Mononuclear cell (primary cell): Measurements from ENCODE around the gene PRKAG3. TPM values are rescaled to one million over a fixed set of nuclear protein-coding genes. Genes with fewer than 3 reads are reported as not detected.

Experiments
- H3K27me3 ChIP-seq: 2 replicates; pipeline ENCODE4 v1.6.0; 2011; ENCODE audit warnings: low read length, control low read depth; ENCODE audit not compliant: insufficient read depth
- H3K4me1 ChIP-seq: 2 replicates; pipeline ENCODE4 v1.5.1; 2011; ENCODE audit warnings: mild to moderate bottlenecking, low read length, control low read depth; ENCODE audit not compliant: insufficient read depth
- H3K4me3 ChIP-seq: 2 replicates; pipeline ENCODE4 v1.5.1; 2011; ENCODE audit warnings: mild to moderate bottlenecking, low read length, moderate library complexity
- H3K9me3 ChIP-seq: 2 replicates; pipeline ENCODE4 v1.5.1; 2011; ENCODE audit warnings: low read depth, mild to moderate bottlenecking, control low read depth, low read length
- total RNA-seq: library from RNA; depleted of rRNA; stranded (reverse); fragments of >200 nt; gene quantifications from one replicate; pipeline ENCODE4 v1.2.3, GENCODE V29; 2012

The PRKAG3 gene
- total RNA-seq, 1 donor = not detected

- Histone ChIP-seq H3K4me1 (peaks cover 6% of the 10 kb centered on the region), H3K9me3 (no peaks in the 10 kb centered on the region), H3K4me3 (no peak overlapping the region), H3K27me3 (peaks cover 4% of the 10 kb centered on the region)
These were observed 10.7 kb downstream of the PRKAG3 start for GRCh38 chr2:218820746-218821369.

DNA sequence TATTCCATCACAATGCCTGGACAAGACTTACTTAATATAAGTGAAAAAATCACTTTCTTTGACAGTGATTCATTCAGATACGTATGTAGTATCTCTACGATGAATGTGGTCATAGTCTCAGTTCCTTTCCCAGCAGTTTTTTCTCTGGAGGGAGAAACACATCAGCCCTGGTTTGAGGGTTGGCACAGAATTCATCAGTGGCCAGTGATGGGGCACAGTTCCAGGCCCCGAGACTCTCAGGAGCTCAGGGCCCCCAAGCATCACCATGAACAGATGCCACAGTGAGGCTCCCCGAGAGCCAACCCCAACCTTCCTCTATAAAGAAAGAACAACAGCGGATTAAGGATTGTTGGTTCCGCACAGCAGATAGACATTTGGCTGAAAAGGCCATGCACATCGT, 12.5 kb downstream of the PRKAG3 start:
- Histone ChIP-seq H3K4me1 (peaks cover 6% of the 10 kb centered on the region), H3K27me3 (peaks cover 4% of the 10 kb centered on the region), H3K9me3 (no peaks in the 10 kb centered on the region), H3K4me3 (no peak overlapping the region)

- Histone ChIP-seq H3K4me3 (no peak overlapping the region), H3K27me3 (peaks cover 4% of the 10 kb centered on the region), H3K9me3 (no peaks in the 10 kb centered on the region), H3K4me1 (peaks cover 6% of the 10 kb centered on the region)
These were observed 15.0 kb downstream of the PRKAG3 start for GRCh38 chr2:218816561-218817011.

- Histone ChIP-seq H3K9me3 (no peaks in the 10 kb centered on the region), H3K4me3 (no peak overlapping the region), H3K4me1 (peaks cover 10% of the 10 kb centered on the region), H3K27me3 (peaks cover 4% of the 10 kb centered on the region)
These were observed 16.0 kb downstream of the PRKAG3 start for GRCh38 chr2:218815649-218816048.

- Histone ChIP-seq H3K9me3 (no peaks in the 10 kb centered on the region), H3K4me1 (peaks cover 10% of the 10 kb centered on the region), H3K4me3 (no peak overlapping the region), H3K27me3 (peaks cover 4% of the 10 kb centered on the region)
These were observed 16.4 kb downstream of the PRKAG3 start for GRCh38 chr2:218815244-218815637.

- Histone ChIP-seq H3K4me3 (no peak overlapping the region), H3K27me3 (peaks cover 4% of the 10 kb centered on the region), H3K4me1 (peaks cover 5% of the 10 kb centered on the region), H3K9me3 (no peaks in the 10 kb centered on the region)
These were observed 16.9 kb downstream of the PRKAG3 start for GRCh38 chr2:218814540-218815243.

GRCh38 chr2:218813771-218814460, 17.7 kb downstream of the PRKAG3 start:
- no peak overlapping the region for H3K4me3 ChIP-seq
- peaks cover 8% of the 10 kb centered on the region for H3K27me3 ChIP-seq
- H3K9me3 ChIP-seq = no peaks in the 10 kb centered on the region
- H3K4me1 ChIP-seq = peaks cover 4% of the 10 kb centered on the region

GRCh38 chr2:218812861-218813260, 18.7 kb downstream of the PRKAG3 start:
- Histone ChIP-seq H3K27me3 (peaks cover 14% of the 10 kb centered on the region), H3K4me1 (peaks cover 4% of the 10 kb centered on the region), H3K9me3 (no peaks in the 10 kb centered on the region), H3K4me3 (no peak overlapping the region)

DNA sequence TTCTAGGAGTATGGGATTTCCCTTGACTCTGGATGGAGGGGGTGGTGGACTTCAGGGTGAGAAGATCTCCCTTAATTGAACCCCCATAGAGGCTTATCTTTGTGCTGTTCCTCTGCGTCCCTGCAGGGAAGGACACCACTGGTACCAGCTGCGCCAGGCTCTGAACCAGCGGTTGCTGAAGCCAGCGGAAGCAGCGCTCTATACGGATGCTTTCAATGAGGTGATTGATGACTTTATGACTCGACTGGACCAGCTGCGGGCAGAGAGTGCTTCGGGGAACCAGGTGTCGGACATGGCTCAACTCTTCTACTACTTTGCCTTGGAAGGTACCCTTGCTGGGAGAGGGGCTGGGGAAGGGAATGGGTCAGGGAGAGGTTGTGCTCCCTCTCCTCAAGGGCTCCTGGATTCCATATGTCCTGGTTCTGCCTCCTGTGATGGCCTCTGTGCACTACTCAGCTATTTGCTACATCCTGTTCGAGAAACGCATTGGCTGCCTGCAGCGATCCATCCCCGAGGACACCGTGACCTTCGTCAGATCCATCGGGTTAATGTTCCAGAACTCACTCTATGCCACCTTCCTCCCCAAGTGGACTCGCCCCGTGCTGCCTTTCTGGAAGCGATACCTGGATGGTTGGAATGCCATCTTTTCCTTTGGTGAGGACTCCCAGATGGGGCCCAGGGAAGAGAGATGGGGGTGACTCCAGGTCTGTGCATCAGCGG, 19.3 kb downstream of the PRKAG3 start:
- H3K4me1 ChIP-seq = peaks cover 4% of the 10 kb centered on the region
- H3K9me3 ChIP-seq = no peaks in the 10 kb centered on the region
- no peak overlapping the region for H3K4me3 ChIP-seq
- peaks cover 10% of the 10 kb centered on the region for H3K27me3 ChIP-seq

- peaks cover 11% of the 10 kb centered on the region for H3K4me1 ChIP-seq
These were observed 20.2 kb downstream of the PRKAG3 start for GRCh38 chr2:218811382-218811781.

DNA sequence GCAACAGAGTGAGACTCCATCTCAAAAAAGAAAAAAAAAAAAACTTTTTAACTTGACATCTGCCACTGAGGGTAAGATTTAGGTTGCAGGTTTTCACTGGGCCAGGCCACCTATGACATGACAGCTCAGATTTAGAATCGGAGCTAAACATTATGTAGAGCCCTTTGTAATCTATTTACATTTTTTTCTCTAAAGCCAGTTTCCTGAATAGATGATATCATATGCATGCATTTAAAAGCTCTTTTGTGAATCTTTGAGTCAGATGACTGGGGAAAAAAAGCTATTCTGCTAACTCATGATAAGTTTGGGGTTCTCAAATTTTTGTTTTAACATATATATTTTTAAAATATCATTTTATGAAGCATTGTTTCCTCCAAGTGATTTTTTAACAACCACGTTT, 21.3 kb downstream of the PRKAG3 start:
- peaks cover 19% of the 10 kb centered on the region for H3K4me1 ChIP-seq
- H3K9me3 ChIP-seq = no peaks in the 10 kb centered on the region
- no peak overlapping the region for H3K4me3 ChIP-seq
- H3K27me3 ChIP-seq = peaks cover 11% of the 10 kb centered on the region

More at GRCh38 chr2:218811382-218811781, 20.2 kb downstream of the PRKAG3 start:
- peaks cover 10% of the 10 kb centered on the region for H3K27me3 ChIP-seq
- H3K4me3 ChIP-seq = no peak overlapping the region
- no peaks in the 10 kb centered on the region for H3K9me3 ChIP-seq

DNA sequence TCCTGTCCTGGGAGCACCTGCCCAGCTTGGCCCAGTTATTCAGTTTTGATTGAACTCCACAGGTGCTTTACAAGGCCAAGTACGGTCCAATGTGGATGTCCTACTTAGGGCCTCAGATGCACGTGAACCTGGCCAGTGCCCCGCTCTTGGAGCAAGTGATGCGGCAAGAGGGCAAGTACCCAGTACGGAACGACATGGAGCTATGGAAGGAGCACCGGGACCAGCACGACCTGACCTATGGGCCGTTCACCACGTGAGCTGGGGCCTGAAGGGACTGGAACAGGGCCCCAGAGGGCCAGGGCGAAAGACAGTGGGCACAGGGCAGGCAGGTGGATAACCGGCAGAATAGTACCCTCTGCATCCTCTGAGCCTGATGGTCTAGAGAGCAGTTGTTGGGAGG, 22.1 kb downstream of the PRKAG3 start:
- Histone ChIP-seq H3K27me3 (peaks cover 18% of the 10 kb centered on the region), H3K4me1 (peaks cover 19% of the 10 kb centered on the region), H3K9me3 (no peaks in the 10 kb centered on the region), H3K4me3 (no peak overlapping the region)

- H3K4me1 ChIP-seq = peaks cover 24% of the 10 kb centered on the region
- H3K27me3 ChIP-seq = peaks cover 23% of the 10 kb centered on the region
- no peak overlapping the region for H3K4me3 ChIP-seq
- no peaks in the 10 kb centered on the region for H3K9me3 ChIP-seq
These were observed 24.0 kb downstream of the PRKAG3 start for GRCh38 chr2:218807626-218808025.

DNA sequence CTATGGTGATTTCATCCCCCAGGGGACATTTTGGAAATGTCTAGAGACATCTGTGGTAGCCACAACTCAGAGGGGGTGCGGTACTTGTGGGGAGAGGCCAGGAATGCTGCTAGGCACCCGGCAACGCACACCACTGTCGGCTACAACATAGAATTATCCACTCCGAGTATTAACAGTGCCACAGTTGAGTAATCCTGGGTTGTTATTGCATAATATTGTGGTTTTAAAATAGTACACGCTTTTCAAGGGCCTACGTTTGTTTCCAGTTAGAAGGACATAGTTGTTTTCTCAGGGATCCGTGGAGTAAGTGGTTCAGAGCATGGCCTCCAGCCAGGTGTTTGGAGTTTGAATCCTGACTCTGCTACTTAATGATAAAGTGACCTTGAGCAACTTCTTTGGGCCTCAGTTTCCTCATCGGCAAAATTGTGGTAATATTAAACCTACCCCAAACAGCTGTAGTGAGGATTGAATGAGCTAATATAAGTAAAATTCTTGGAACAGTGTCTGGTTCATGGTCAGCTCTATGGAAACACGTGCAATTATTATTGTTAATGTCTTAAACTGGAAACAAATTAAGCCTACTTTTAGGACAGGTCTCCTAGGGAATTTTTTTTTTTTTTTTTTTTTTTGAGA, 25.1 kb downstream of the PRKAG3 start:
- Histone ChIP-seq H3K9me3 (no peaks in the 10 kb centered on the region), H3K4me3 (no peak overlapping the region), H3K27me3 (peaks cover 23% of the 10 kb centered on the region), H3K4me1 (peaks cover 30% of the 10 kb centered on the region)
